Activated CD8-positive, alpha-beta memory T cell treated with anti-CD3 and anti-CD28 coated beads, Interleukin-2, amount 50 U/mL, for 24 hours (primary cell): Measurements from ENCODE around the gene SCCPDH.

Experiments
- DNase-seq: peaks from one replicate; pipeline ENCODE4 v3.0.0-alpha.2; 2020; ENCODE audit errors: extremely low read depth

SCCPDH gene

DNA sequence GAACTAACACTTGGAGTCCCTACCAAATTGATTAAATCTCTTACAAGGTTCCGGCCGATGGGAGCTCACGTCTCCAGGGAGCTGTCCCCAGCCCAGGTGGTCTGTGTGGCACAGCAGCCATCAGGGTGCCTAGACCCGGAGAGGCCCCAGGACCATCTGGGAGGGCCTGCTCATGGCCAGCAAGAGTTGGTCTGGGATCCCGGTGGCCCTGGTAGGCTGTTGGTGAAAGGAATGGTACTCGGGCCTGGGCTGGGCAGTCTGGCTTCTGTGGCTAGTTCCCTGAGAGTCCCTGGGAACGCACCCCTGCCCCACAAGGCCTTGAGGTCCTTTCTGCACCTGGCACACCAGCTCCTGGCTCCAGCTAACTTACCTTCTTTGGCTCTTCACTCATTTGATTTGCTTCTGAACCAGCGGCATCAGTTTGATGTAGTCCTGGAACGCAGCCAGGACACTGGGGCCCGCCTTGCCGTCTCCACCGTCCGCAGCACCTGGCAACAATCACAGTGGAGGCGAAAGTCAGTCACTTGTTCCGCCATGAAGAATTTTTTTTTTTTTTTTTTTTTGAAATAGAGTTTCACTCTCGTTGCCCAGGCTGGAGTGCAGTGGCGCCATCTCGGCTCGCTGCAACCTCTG is 62.5 kb downstream of the SCCPDH start:
- no peak for DNase-seq

DNA sequence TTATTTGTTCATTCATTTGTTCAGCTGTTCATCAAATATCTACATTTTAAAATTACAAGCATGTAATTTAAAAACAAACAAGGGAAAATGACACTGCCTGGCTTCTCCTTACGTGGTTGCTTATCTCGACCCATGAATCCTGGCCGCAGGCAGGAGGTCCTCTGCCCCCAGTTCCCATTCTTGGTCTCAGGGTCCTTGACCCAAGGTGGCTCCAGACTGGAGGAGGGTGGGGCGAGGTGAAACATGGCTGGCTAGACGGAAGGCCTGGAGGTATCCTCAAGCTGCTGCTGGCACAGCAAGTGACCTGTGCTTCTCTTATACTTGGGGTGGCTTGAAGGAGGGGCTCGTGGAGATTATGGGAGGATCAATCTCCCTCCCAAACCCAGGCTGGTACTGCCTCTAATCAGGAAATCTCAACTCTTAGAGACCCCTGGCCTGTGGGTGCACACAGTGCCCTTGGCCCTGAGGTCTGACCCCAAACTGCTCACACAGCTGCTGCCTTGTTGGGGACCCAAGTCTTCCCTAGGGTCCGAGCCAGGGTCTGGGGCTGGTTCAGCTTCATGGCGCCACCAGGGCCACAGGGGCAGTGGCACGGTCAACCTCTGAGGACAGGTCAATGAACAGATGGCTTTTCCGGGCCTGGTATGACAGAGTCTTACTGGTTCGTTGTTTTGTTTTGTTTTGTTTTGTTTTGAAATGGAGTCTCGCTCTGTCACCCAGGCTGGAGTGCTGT is 63.7 kb downstream of the SCCPDH start:
- DNase-seq: no peak

DNA sequence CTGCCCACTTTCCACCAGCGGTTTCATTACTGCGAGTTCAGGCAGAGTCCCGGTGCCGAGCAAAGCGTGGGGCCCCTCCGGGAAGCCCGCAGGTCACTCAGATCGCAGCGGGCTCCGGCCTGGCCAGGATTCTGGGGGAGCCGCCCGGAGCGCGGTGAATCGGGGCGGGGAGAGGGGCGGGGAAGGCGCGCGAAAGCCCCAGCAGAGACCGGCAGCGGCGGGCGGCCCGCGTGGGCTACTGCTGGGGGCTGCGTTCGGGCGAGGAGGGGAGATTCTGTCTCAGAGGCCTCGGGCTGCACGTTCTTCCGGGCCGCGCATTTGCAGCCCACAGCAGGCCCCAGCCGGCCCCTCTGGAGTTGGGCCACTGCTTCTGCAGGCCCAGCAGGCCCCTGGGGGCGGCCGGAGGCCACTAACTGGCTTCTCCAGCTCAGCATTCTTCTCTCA is 64.7 kb downstream of the SCCPDH start:
- DNase-seq: no peak

DNA sequence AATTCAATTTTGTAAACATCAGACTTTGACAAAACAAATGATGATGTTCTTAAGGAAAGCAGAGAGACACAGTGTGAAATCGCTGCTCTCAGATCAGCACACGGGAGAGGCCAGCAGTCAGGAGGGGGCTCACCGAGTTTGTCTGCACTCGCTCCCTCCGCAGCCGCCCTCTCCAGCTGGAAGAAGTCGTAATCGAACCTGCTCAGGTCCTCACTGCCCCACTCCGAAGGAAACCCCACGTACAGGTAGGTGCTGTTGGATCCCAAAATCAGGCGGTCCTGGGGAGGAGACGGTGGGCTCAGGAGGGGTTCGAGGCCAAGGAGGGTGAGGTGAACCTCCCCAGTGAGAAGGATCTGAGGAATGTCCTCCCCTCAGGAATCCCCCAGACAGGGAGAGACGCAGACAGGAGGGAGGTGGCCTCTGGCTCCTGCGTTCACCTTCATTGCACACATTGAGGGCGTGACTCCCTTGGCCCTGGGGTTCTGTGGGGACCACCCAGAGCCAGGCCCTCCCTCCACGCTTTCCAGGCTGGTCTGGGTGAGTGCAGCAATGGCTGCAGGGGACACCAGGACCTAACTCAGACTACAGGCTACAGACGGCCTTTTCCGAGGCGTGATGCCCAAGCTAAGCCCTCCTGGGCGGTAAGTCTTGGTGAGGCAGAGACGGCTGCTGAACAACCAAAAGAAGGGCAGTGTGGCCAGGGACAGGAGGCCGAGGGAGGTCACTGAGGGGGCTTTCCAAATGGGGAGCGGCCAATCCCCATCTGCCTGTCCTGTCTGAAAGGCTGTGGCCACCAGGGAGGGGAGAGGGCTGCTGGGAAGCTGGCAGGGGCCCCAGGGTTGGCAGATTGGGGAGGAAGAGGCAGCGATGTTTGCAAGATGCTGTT is 65.5 kb downstream of the SCCPDH start:
- DNase-seq: no peak

DNA sequence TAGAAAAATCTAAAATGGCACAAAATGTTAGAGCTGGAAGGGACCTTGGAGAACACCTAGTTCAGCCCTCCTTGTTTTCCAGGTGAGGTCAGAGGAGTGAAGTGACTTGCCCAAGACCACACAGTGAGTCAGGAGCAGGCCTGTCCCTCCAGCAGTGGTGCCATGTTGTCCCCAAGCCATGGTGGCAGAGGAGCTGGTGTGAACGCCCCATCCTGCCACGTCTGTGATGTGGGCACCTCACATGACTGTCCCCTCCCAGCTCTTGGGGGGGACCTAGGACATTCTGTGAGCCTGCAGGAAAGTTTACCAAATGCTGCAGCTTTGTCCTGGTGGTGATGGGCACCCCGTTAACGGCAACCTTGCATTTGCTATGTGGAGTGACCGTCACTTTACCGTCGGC is 66.2 kb downstream of the SCCPDH start:
- no peak for DNase-seq

DNA sequence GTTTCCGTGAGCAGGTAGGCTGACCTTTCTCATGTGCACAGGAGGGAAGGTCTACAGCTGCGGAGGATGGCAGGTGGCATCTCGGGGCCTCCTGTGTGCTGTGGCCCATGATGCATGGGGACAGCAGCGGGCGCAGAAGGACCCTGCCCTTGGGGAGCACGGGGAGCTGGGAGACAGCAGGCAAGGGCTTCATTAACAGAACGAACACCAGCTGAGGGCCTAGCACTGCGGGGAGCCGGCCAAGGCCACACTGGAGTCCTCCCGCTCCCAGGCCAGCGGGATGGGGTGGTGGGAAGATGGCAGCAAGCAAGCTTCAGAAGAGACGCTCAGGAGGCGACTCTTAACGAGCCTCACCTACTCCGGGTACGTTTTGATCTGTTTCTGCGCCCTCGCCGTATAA is 66.6 kb downstream of the SCCPDH start:
- DNase-seq: no peak

DNA sequence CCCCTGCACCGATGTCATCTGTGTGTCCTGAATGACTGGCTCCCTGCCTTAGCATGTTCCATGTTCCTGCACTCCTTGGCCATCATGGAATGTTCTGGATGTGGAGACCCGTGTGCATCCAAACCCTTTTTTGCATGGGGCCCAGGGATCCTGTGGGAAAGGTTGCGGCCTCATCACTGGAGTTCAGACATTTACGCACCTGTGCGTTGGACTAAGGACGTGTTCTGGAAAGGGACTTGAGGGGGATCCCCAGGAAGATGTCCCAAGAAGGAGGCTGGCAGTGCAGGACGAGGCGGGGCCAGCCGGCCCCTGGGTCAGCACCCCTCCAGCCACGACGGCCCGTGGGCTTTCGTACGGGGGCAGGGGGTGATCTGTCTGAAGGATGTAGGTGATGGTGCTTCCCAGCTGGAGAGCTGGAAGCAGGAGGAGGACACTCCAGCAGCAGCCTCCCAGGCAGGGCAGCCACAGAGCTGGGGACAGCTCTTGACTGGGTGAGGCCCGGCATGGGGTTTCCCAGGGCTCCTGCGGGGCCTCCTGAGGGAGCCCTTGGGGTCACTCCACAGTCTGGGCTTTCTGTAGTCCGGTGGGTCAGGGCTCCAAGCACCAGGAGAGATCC is 67.2 kb downstream of the SCCPDH start:
- DNase-seq: no peak

DNA sequence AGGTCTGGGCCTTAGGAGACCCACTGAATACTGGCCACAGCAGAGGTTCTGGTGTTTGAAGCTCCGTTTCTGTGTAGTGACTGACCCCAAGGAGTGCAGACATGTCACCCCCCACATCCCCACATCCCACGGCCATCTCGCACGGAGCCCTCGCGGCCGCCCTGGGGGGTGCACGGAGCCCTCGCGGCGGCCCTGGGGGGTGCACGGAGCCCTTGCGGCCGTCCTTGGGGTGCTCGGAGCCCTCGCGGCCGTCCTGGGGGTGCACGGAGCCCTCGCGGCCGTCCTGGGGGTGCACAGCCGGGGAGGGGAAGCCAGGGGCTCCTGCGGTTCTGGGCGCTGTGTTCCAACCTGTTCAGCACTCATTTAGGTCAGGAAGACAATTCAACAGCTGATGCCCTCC is 68.4 kb downstream of the SCCPDH start:
- no peak for DNase-seq

DNA sequence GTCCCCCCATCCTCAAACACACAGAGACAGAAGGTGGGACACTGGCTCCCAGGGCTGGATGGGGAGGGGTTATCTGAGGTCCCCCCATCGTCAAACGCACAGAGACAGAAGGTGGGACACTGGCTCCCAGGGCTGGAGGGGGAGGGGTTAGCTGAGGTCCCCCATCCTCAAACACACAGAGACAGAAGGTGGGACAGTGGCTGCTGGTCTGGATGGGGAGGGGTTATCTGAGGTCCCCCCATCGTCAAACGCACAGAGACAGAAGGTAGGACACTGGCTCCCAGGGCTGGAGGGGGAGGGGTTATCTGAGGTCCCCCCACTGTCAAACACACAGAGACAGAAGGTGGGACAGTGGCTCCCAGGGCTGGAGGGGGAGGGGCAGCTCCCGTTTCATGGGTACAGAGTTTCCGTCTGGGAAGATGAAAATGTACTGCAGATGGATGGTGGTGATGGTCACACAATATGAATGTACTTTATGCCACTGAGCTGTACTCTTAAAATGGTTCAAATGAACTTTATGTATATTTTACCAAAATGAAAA is 69.2 kb downstream of the SCCPDH start:
- DNase-seq: no peak

DNA sequence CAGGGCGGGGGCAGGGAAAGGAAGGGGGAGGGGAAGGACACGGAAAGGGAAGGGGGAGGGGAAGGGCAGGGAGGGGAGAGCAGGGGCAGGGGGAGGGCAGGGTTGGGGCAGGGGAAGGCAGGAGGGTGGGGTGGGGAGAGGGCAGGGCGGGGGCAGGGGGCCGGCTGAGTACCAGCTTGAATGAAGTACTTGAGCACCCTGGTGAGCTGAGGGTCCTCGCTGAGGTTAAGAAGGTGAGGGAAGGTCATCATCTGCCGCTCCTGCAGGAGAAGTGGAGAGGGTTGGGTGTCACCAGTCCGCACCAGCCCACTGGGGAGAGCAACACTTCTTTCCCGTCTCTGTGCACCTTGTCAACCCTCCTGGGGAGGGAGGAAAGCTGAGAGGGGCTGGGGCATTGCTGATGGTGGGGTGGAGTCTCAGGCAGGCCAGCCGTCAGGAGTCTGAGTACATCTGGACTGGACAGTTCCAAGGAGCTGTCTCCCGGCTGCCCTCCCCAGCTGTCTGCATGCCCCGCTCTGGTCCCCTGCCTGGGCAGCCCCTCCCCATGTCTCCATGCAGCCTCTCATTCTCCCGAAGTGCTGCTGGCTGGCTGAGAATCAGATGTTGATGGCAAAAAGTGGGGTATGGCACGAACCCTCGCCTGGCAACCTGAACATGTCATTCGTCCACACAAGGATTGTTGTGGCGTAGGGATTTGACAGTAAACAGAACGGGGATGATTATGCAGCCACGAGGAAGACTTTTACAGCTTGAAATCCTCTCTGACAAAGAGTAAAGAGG is 70.0 kb downstream of the SCCPDH start:
- no peak for DNase-seq

DNA sequence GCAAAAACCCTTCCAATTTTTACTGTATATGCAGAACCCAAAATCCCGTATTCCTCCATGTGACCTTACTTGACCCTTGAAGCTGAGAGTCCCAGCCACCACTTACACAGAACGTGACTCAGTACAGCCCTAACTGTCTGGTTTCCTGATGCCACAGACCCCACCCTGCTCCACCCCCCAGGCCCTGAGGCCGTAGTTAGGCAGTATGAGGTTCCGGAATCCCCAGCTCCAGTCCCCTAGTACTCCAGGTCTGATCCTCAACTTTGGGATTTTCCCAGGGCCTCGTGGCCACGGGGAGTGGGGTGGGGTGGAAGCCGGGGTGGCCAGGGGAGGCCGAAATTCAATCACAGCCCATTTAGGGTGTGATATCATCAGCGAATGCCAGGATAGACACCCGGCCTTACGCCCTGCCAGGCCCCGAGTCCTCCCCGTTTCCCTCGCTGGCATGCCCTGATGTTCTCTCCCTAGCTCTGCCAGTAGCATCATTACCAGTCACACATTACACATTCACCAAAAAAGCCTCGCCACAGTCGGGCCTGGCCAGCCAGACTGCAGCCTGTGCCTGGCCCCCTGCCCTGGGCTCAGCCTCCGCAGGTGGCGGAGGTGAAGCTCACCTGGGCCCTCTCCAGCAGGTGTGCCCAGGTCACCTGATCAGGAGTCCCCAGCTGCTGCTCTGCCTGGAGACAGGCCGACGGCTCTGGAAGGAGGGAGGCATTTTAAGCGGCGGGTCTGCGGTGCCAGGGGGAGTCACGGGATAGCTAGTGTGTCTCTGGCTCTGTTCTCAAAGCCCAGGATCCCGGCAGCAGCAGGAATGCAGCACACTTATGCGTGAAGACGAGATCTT is 70.8 kb downstream of the SCCPDH start:
- no peak for DNase-seq

DNA sequence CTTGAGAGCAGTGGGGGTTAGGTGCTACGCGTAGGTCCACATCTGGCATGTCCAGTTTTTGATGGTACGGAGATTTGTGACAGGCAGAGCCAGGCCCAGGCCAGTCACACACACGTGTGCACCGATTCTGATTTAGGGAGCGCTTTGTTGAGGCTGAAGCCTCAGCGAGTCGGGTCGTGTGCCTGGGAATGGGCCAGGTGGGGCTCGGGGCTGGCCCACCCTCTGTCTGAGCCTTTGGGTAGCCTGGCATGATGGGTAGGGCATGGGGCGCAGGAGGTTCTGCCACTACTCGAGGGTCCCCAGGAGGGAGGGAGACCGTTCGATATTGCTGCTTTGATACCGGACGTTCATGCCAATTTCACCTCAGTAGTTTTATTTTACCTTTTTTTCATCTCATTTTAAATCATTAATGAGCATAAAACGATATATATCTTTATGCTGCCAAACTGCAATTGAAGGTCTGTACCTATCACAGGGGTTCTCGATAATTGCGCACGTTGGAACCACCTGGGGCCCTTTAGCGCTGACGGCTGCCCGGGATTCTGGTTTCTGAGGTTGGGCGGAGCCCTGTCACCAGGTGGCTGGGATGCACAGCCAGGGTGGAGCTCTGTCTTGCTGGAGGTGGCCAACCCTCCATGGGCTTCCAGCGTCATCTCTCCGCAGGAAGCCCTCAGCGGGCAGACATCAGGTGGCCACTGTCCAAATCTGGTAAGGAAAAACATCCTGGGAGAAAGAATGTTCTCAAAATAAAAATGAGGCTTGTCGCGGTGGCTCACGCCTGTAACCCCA is 71.9 kb downstream of the SCCPDH start:
- DNase-seq: no peak

DNA sequence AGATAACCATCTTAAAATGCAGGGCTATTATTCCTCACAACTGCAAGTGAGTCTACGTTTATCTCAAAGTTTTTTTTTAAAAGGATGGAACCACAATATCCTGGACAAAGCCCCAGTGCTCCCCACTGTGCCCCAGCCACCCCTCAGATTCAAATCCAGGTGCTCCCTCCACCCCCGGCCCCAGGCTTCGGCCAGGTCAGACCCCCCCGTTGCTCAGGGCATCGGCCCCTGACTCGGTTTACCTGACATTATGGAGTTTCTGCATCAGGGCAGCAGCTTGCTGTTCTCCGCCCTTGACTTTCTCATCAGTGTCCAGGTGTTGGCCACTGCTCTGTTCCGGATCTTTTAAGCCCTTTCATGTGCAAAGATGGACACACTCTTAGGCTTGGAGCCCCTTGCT is 72.9 kb downstream of the SCCPDH start:
- DNase-seq: no peak

DNA sequence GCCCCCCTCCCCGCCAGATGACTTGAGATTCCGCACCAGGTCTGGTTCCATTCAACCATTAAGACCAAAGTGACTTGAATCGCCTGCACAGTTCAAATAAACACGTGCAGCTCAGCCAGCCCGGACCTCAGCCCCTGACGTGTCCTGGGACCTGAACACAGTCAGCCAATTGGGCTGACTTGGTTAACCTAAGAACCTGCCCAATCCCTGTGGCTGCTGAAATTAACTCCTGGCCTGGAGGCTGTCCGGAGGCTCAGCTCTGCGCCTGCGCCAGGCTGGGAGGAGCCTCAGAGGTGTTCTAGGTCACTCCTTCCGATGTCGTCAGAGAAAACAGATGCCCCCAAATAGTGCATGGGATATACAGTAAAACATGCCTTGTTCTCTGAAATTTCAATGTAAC is 73.4 kb downstream of the SCCPDH start:
- no peak for DNase-seq

DNA sequence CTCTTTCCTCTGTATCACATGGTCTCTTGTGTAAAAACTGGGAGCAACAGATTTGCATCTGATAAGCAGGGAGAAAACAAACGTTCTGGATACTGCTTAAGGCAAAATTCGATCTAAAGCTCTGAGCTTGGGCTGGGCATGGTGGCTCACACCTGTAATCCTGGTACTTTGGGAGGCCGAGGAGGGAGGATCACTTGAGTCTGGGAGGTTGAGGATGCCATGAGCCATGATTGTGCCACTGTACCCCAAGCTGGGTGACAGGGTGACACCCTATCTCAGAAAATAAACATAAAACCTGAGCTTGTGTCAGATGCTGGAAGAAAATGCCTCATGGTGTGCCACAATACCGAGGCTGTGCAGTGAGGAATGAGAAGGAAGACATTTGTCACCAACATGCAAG is 73.9 kb downstream of the SCCPDH start:
- DNase-seq: no peak

DNA sequence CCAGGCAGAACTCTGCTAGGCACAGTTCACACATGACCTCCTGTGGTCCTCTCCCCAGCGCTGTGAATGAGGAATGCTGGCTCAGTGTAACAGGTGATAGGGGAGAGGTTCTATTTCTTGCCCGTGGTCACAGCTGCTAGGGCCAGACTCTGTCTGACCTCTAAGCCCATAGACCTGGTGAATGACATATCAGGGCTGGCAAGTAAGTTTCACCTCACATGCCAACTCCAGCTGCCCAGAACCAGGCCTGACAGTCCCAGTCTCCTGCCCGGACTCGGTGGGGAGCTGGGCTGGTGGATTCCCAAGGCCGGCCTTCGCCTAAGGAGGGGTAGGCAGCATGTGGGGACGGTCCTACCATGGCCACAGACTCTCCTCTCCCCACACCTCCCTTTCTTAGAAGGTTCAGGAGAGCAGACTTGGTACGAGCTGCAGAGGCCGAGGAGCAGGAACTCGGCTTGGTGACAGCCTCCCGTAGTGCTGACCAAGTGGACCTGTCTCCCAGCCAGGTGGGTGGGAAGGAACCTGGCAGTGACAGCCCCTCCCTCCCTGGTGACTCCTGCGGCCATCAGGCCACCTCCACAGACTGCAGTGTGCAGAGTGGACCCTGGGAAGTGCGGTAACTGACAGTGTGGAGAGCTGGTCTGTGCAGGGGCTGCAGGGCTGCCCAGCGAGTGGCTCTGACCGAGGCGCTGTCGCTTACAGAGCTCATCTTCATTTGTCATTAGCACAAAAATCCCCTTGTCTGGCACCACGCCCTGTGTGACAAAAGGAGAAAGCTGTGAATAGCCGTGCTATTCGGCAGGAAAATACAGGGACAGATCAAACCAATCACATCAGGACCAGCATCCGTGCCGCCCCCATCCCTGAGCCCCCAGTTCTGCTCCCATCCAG is 74.6 kb downstream of the SCCPDH start:
- no peak for DNase-seq

DNA sequence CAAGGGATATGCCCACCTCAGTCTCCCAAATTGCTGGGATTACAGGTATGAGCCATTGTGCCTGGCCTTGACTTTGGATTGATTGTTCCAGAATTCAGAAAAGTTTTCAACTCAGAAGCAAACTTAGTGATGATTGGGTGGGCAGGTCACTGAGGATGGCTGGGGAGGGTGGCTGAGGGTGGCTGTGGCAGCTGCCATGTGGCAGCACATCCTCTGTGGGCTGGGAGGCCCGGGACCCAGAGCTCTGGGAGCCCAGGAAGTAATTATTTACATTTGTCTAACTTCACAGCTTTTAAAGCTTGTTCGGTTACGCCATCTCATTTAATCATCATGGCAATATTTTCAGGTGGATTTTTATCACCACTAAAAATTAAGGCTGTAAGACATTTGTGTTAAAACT is 76.1 kb downstream of the SCCPDH start:
- DNase-seq: no peak

DNA sequence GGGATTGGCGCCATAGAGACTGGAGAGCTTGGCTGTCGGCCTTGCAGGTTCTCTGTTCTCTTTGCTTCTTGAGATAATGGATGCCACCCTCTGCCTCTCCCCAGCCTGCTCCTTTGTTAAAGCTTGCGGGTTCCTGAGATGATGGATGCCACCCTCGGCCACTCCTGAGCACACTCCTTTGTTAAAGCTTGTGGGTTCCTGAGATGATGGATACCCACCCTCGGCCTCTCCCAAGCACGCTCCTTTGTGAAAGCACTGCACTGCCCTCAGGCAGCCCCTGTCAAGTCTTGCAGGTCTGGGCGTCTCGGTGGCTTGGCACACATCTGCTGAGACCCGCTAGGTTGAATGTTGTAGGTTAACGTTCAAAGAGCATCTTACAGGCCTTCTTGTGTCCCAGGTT is 76.5 kb downstream of the SCCPDH start:
- DNase-seq: no peak
